AG09309 (cell line): ENCODE data around the gene NEDD8.
A peak's percentile ranks its signal among the peaks of the same experiment; 100 is the strongest.
"Not testable (repeated sequence)": the region's sequence is repeated elsewhere in the genome, so short reads cannot be mapped to it uniquely, and the experiment has no call there.

Experiments
- DNase-seq: peaks from one replicate; pipeline ENCODE4 v3.0.0-alpha.2; 2010; ENCODE audit warnings: low read depth
- H3K4me3 ChIP-seq: 2 replicates; pipeline ENCODE4 v1.5.1; 2011; ENCODE audit warnings: mild to moderate bottlenecking, low read depth, low read length, moderate library complexity; ENCODE audit not compliant: control insufficient read depth
- TF ChIP-seq, protein P1 (sequence below): IDR thresholded peaks from 2 replicates; pipeline ENCODE4 v1.5.1; 2011; ENCODE audit warnings: mild to moderate bottlenecking, low read depth, low read length, inconsistent platforms; ENCODE audit not compliant: insufficient read depth, control insufficient read depth; ENCODE audit errors: missing control alignments

Gene NEDD8

DNA sequence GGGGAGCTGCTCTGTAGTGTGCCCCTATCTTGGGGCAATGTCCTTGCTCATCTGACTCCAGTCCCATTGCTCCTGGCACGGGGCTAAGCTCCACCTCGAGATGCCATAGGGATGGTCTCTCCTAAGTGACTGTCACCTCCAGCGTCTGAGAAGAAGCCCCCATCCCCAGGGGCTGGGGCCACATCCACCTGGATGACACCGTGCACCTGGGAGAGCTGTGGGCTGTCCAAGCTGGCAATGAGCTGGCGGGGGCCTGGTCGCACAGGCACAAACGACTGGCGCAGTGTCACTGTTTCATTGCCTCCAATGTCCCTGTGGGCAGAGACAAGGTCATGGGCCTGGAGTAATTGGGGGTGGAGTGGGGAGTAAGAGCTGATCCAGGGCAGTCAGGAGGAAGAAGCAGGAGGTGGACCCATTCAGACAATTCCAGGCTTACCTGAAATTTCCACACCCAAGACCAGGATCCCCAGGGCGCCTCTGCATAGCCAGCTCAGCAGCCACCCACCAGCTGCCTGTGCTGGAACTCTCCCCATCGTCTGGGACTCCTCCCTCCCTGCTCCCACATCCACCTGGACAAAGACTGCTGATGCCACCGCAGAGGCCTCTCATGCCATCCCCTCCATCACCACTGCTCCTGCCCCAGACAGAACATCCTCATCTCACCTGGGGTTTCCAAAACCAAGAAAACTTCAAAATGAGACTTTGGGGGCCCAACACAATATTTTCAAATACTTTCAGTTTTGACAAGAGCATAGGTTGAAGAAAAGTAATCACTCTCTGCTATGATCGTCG is 17.3 kb upstream of the NEDD8 start:
- DNase-seq, result no peak
- TF ChIP-seq, protein P1, sequence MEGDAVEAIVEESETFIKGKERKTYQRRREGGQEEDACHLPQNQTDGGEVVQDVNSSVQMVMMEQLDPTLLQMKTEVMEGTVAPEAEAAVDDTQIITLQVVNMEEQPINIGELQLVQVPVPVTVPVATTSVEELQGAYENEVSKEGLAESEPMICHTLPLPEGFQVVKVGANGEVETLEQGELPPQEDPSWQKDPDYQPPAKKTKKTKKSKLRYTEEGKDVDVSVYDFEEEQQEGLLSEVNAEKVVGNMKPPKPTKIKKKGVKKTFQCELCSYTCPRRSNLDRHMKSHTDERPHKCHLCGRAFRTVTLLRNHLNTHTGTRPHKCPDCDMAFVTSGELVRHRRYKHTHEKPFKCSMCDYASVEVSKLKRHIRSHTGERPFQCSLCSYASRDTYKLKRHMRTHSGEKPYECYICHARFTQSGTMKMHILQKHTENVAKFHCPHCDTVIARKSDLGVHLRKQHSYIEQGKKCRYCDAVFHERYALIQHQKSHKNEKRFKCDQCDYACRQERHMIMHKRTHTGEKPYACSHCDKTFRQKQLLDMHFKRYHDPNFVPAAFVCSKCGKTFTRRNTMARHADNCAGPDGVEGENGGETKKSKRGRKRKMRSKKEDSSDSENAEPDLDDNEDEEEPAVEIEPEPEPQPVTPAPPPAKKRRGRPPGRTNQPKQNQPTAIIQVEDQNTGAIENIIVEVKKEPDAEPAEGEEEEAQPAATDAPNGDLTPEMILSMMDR, result no peak
- H3K4me3 ChIP-seq, result no peak overlapping the region

DNA sequence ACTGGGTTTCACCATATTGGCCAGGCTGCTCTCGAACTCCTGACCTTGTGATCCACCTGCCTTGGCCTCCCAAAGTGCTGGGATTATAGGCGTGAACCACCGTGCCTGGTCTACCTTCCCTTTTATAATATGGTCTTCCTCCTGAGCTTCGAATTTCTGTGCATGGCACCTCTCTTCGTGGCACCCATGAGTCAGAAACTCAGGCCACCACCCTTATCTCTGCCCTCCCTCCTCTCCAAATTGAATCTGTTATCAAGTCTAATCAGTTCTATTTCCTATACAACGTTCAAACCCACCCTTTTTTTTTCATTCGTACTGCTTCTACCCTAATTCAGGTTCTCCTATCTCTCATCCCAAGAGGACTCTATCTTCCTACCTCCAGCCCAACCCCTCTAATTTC is 15.3 kb upstream of the NEDD8 start:
- no peak overlapping the region for H3K4me3 ChIP-seq
- TF ChIP-seq, protein P1, result no peak
- no peak for DNase-seq

DNA sequence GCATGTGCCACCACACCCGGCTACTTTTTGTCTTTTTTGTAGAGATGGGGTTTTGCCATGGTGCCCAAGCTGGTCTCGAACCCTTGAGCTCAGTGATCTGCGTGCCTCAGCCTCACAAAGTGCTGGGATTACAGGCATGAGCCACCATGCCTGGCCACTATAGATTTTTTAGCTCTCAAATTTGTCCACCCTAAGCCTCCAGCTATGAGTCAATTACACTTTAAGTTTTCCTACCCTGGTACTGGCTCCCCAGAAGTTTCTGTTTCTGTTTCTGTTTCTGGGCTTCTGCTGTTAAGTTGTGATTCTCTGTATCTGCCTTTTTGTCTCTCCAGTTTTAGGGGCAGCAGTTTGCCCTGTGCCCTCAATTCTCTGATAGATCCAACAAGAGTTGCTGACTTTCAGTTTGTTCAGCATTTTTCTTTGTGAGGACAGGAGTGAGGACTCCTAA is 14.6 kb upstream of the NEDD8 start:
- TF ChIP-seq, protein P1, result no peak
- DNase-seq, result no peak
- no peak overlapping the region for H3K4me3 ChIP-seq

DNA sequence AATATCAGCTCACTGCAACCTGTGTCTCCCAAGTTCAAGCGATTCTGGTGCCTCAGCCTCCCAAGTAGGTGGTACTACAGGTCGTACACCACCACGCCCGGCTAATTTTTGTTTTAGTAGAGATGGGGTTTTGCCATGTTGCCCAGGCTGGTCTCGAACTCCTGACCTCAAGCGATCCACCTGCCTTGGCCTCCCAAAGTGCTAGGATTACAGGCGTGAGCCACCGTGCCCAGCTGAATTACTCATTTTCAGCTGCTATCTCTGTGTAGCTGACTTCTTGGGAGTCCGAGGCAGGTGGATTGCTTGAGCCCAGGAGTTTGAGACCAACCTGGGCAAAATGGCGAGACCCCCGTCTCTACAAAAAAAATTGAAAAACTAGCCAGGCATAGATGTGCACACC is 13.2 kb upstream of the NEDD8 start:
- not testable (repeated sequence) for DNase-seq

DNA sequence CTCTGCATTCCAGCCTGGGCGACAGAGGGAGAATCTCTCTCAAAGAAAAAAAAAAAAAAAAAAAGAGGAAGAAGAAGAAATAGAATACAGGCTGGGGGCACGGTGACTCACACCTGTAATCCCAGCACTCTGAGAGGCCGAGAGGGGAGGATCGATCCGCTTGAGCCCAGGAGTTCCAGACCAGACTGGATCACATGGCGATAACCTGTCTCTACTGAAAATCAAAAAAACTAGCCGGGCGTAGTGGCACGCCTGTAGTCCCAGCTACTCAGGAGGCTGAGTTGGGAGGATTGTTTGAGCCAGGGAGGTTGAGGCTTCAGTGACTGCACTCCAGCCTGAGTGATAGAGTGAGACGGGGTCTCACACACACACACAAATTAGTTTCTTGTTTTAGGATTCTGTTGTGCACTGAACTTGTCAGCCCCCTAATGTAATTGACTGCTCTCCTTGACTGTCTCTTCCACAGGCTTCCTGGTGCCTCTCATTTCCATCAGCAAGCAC is 11.2 kb upstream of the NEDD8 start:
- peak overlapping the region; percentile 85 for H3K4me3 ChIP-seq
- DNase-seq, result no peak
- TF ChIP-seq, protein P1, result no peak

More for the DNA sequence above, 13.2 kb upstream of the NEDD8 start:
- not testable (repeated sequence) for H3K4me3 ChIP-seq

DNA sequence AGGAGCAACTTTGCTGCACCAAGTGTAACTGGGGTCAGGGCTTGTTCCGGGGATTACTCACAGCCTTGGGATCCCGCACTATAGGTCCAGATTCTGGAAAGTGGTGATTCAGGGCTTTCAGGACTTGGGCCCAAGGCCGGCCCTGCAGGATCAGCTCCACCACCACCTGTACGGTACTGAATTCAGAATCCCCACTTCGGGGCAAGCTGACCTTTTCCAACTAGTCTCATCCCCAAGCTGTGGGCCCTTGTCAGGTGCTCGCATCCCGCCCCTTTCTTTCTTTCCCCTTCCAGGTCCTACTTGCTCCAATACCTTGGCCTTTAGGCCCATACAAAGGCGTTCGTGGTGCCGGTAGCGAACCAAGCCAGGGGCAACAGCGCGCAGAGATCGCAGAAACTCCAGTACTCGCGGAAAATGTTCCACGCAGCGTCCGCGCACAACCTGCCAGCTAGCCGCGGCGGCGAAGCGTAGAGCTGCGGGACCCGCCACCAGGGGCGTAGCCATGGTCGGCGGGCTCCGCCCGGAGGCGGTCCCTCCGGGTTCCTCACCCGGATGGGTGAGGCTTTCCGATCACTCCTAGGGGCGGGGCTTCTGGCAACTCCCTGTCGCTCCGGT is 9.8 kb upstream of the NEDD8 start:
- peak overlapping the region; percentile 85 for H3K4me3 ChIP-seq
- TF ChIP-seq, protein P1, result peak; percentile 54
- peak; percentile 63 for DNase-seq
